B cell (primary cell): ENCODE results near the gene CCNB1IP1. TPM values are rescaled to one million over a fixed set of nuclear protein-coding genes. Genes with fewer than 3 reads are reported as not detected.

ENCODE experiments used
- ATAC-seq: fragments of 200-7000 bp; cut with Tn5 transposase; one replicate; pipeline ENCODE4 v1.10.0; 2021; ENCODE audit warnings: low read depth, mild to moderate bottlenecking, moderate number of reproducible peaks, moderate library complexity
- CTCF ChIA-PET: fragments of 350-600 bp; sonication (Branson Sonifier 250); formaldehyde crosslinking; loops from one replicate; lab custom pipeline; 2021; ENCODE audit warnings: antibody characterized with exemption, inconsistent platforms; lab: Charles Lee
- POLR2A ChIA-PET: fragments of 350-600 bp; sonication (Branson Sonifier 250); formaldehyde crosslinking; loops from one replicate; lab custom pipeline; 2021; ENCODE audit warnings: antibody characterized with exemption; lab: Charles Lee
- DNase-seq: peaks from one replicate; pipeline ENCODE4 v3.0.0; 2013
- H2AFZ ChIP-seq: 2 replicates; pipeline ENCODE4 v1.6.1; 2012; ENCODE audit warnings: mild to moderate bottlenecking, low read depth, low read length; ENCODE audit not compliant: insufficient read depth, poor library complexity, severe bottlenecking
- H3K27ac ChIP-seq, 2 donors: 1 replicate in 1 of 2; 2 replicates in 1 of 2; pipeline ENCODE4 v1.5.1; 2012 to 2013; ENCODE audit warnings: low read length in 2 of 2, mild to moderate bottlenecking in 2 of 2, moderate library complexity in 1 of 2
- H3K27me3 ChIP-seq, 4 experiments: fragments of 200-600 bp in 1 of 4; sonication (generic) in 1 of 4; replicated peaks in 1 of 4; 1 replicate in 2 of 4; 2 replicates in 2 of 4; pipeline versions ENCODE4 v1.6.1 to v1.7.0; 2013 to 2016; ENCODE audit warnings: low read length in 3 of 4, mild to moderate bottlenecking in 2 of 4, mixed read lengths in 1 of 4, moderate library complexity in 1 of 4; ENCODE audit not compliant: insufficient read depth in 4 of 4, control insufficient read depth in 3 of 4; ENCODE audit errors: control extremely low read depth in 1 of 4
- H3K36me3 ChIP-seq, 2 experiments: replicated peaks in 1 of 2; 1 replicate in 1 of 2; 2 replicates in 1 of 2; pipeline versions ENCODE4 v1.6.1 to v1.7.1; 2013; ENCODE audit warnings: low read length in 1 of 2; ENCODE audit not compliant: insufficient read depth in 2 of 2, control insufficient read depth in 1 of 2; ENCODE audit errors: control extremely low read depth in 1 of 2, extremely low read depth in 1 of 2
- H3K4me1 ChIP-seq, 2 donors: fragments of 200-600 bp in 1 of 2; sonication (generic) in 1 of 2; 1 replicate in 1 of 2; 2 replicates in 1 of 2; pipeline versions ENCODE4 v1.5.1 to v1.6.1; 2013 to 2017; ENCODE audit warnings: low read length in 2 of 2; ENCODE audit not compliant: control insufficient read depth in 2 of 2, insufficient read depth in 2 of 2
- H3K4me2 ChIP-seq: replicated peaks from 2 replicates; pipeline ENCODE3; 2012; ENCODE audit warnings: mild to moderate bottlenecking, low read depth, low read length; ENCODE audit not compliant: poor library complexity, severe bottlenecking
- H3K4me3 ChIP-seq, 5 experiments: fragments of 200-600 bp in 1 of 5; sonication (generic) in 1 of 5; 1 replicate in 3 of 5; 2 replicates in 2 of 5; pipeline versions ENCODE4 v1.5.1 to v1.7.0; 2011 to 2016; ENCODE audit warnings: low read length in 4 of 5, mild to moderate bottlenecking in 4 of 5, low read depth in 2 of 5, control low read depth in 1 of 5, moderate library complexity in 1 of 5; ENCODE audit not compliant: insufficient read depth in 1 of 5; ENCODE audit errors: control extremely low read depth in 1 of 5, extremely low read depth in 1 of 5
- H3K79me2 ChIP-seq: fragments of 200-600 bp; sonication (generic); one replicate; pipeline ENCODE4 v1.6.0; 2016; ENCODE audit warnings: low read length; ENCODE audit not compliant: control insufficient read depth, insufficient read depth
- H3K9ac ChIP-seq: fragments of 200-600 bp; sonication (generic); 2 replicates; pipeline ENCODE4 v1.6.1; 2017; ENCODE audit warnings: mild to moderate bottlenecking, low read length, moderate library complexity
- H3K9me3 ChIP-seq, 3 donors: one replicate each; pipeline versions ENCODE4 v1.6.1 to v1.7.1; 2013; ENCODE audit warnings: low read length in 2 of 3; ENCODE audit not compliant: control insufficient read depth in 2 of 3, insufficient read depth in 1 of 3; ENCODE audit errors: control extremely low read depth in 1 of 3
- H4K20me1 ChIP-seq: 2 replicates; pipeline ENCODE4 v1.6.0; 2012; ENCODE audit warnings: mild to moderate bottlenecking, low read length; ENCODE audit not compliant: insufficient read depth, control insufficient read depth, poor library complexity, severe bottlenecking
- H3K27ac Mint-ChIP-seq: one replicate; pipeline ENCODE4 v1.8.0; 2021; ENCODE audit warnings: mixed read lengths
- H3K27me3 Mint-ChIP-seq: one replicate; pipeline ENCODE4 v1.8.0; 2021; ENCODE audit warnings: mixed read lengths
- H3K4me1 Mint-ChIP-seq: one replicate; pipeline ENCODE4 v1.8.0; 2021; ENCODE audit warnings: mixed read lengths
- H3K4me3 Mint-ChIP-seq: one replicate; pipeline ENCODE4 v1.8.0; 2021; ENCODE audit warnings: mixed read lengths
- H3K9me3 Mint-ChIP-seq: one replicate; pipeline ENCODE4 v1.8.0; 2022; ENCODE audit warnings: mixed read lengths; ENCODE audit not compliant: insufficient read depth
- CTCF ChIP-seq: fragments of 200-600 bp; IDR thresholded peaks from one replicate; pipeline ENCODE4 v1.8.0; 2022; ENCODE audit warnings: antibody characterized with exemption, mild to moderate bottlenecking
- EZH2 ChIP-seq: IDR thresholded peaks from 2 replicates; pipeline ENCODE4 v1.6.1; 2012; ENCODE audit warnings: borderline replicate concordance, low read depth, mild to moderate bottlenecking, moderate library complexity, low read length; ENCODE audit not compliant: insufficient read depth, poor library complexity, severe bottlenecking
- WGBS: methylation state at CpG from one replicate; pipeline ENCODE4 v1.1.5; 2013; ENCODE audit warnings: missing lambda C conversion rate; ENCODE audit not compliant: insufficient coverage; 5-methylcytosine and 5-hydroxymethylcytosine counted together
- intact Hi-C: fragments of 100-400 bp; cut with micrococcal nuclease; formaldehyde crosslinking; loops from one replicate; pipeline ENCODE4 v1.10.0; 2022
- polyA plus RNA-seq: library from polyadenylated mRNA; depleted of rRNA; stranded (reverse); fragments of >200 nt; gene quantifications from 2 replicates; pipeline ENCODE4 v1.2.3, GENCODE V29; 2012
- total RNA-seq, 2 donors: library from RNA; stranded (reverse); fragments of 120-200 nt in 1 of 2; gene quantifications; 1 replicate in 1 of 2; 2 replicates in 1 of 2; pipeline versions ENCODE4 v1.2.3 to v1.2.4, GENCODE V29; 2013 to 2022

CCNB1IP1 gene
- total and polyA plus RNA-seq, 2 donors (not counting 1 experiment from before 2014, with no cell fraction given): 24.7 to 48.8 TPM

DNA sequence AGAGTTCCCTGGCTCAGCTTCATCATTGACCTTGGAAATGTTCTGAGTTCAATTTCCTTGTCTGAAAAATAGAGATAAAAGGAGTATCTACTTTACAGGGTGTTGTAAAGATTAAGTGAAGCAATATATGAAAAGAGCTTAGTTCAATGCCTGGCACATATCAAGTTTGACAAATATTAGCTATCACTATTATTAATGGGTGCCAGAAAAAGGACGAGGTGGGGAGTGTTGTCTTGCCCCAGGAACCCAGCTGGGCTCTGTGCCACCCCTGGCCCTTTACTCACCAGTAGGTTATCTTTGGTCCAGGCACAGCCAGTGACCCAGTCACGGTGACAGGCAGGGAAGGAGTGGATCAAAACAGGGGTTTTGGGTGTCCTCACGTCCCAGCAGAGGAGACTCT is 42.4 kb upstream of the CCNB1IP1 start:
- no peaks in the 10 kb centered on the region for H3K27me3 ChIP-seq
- no peaks in the 10 kb centered on the region for H3K4me1 ChIP-seq
- no peak for ATAC-seq
- TF ChIP-seq CTCF (no peak), EZH2 (no peak)
- H3K9me3 Mint-ChIP-seq: no peaks in the 10 kb centered on the region
- no peaks in the 10 kb centered on the region for H3K4me1 Mint-ChIP-seq
- H3K4me3 ChIP-seq: no peak overlapping the region
- H3K9ac ChIP-seq: no peak overlapping the region
- H3K9me3 ChIP-seq: no peaks in the 10 kb centered on the region
- POLR2A ChIA-PET: no interaction called here
- no peaks in the 10 kb centered on the region for H4K20me1 ChIP-seq
- CTCF ChIA-PET: interaction anchor here (0.9 to 1.1 kb wide), 2 partner anchors 9 to 316 kb away, joined by 3 to 4 read pairs; no protein-coding TSS in a partner anchor
- no peak overlapping the region for H3K27ac ChIP-seq
- H3K79me2 ChIP-seq: no peaks in the 10 kb centered on the region
- no peak overlapping the region for H3K4me2 ChIP-seq
- H3K27ac Mint-ChIP-seq: no peak overlapping the region
- WGBS: 100% methylated on average over 2 of the region's 3 CpGs
- H2AFZ ChIP-seq: no peak overlapping the region
- DNase-seq: no peak
- H3K27me3 Mint-ChIP-seq: no peaks in the 10 kb centered on the region
- no peak overlapping the region for H3K4me3 Mint-ChIP-seq
- H3K36me3 ChIP-seq: peaks cover 0 to 98% of the 10 kb centered on the region in 2 experiments
- intact Hi-C loops: no loop called here

DNA sequence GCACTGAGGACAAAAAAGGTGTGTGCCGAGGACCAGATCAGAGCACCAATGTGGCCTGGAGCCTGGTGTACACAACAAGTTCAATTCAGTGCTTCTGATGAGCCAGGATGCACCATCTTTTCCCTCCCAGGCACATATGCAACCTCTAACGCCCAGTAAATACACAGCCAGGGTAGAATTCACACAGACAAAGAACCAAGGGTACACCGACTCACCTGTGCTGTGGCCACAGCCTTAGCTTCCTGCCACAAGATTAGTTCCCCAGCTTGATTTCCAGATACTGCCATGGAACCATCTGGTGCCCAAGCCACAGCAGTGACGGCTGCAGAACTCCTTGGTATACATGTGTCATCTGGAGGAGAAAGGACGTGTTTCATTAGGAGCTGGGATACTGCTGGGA is 39.7 kb upstream of the CCNB1IP1 start:
- H3K4me3 Mint-ChIP-seq: no peak overlapping the region
- Histone ChIP-seq H4K20me1 (no peaks in the 10 kb centered on the region), H2AFZ (no peak overlapping the region), H3K79me2 (no peaks in the 10 kb centered on the region), H3K9ac (no peak overlapping the region), H3K27ac (no peak overlapping the region), H3K36me3 (peaks cover 3 to 95% of the 10 kb centered on the region in 2 experiments), H3K4me3 (no peak overlapping the region), H3K4me1 (no peaks in the 10 kb centered on the region), H3K27me3 (no peaks in the 10 kb centered on the region), H3K4me2 (no peak overlapping the region), H3K9me3 (peaks cover 0 to 1% (median 0%) of the 10 kb centered on the region in 3 donors)
- WGBS: 74% methylated on average over 5 of the region's 5 CpGs
- ChIA-PET CTCF (no interaction called here), POLR2A (no interaction called here)
- H3K27me3 Mint-ChIP-seq: no peaks in the 10 kb centered on the region
- no peak for DNase-seq
- intact Hi-C loops: no loop called here
- H3K9me3 Mint-ChIP-seq: peaks cover 2% of the 10 kb centered on the region
- no peak for ATAC-seq
- H3K4me1 Mint-ChIP-seq: peaks cover 2% of the 10 kb centered on the region
- TF ChIP-seq CTCF: no peak
- TF ChIP-seq EZH2: no peak
- H3K27ac Mint-ChIP-seq: no peak overlapping the region
